GM13977 (cell line): ENCODE data around the gene C1orf198.
"Not testable (repeated sequence)": the region's sequence is repeated elsewhere in the genome, so short reads cannot be mapped to it uniquely, and the experiment has no call there.

Experiments
- DNase-seq: peaks from one replicate; pipeline ENCODE4 v3.0.0; 2012; ENCODE audit warnings: low spot score
- in situ Hi-C: fragments of 300-500 bp; cut with MboI; formaldehyde crosslinking; loops from one replicate; pipeline ENCODE4 v1.12.0; 2022; ENCODE audit warnings: low sequenced_read_pairs, low pct_unique_long_range_greater_than_20kb, mixed read lengths, inconsistent platforms; ENCODE audit not compliant: unreplicated experiment
- TF ChIP-seq, protein P1 (sequence below): IDR thresholded peaks from 2 replicates; pipeline ENCODE4 v1.5.1; 2012; ENCODE audit warnings: mild to moderate bottlenecking, control low read depth; ENCODE audit not compliant: insufficient read depth; ENCODE audit errors: extremely low read depth, missing control alignments

The C1orf198 gene

DNA sequence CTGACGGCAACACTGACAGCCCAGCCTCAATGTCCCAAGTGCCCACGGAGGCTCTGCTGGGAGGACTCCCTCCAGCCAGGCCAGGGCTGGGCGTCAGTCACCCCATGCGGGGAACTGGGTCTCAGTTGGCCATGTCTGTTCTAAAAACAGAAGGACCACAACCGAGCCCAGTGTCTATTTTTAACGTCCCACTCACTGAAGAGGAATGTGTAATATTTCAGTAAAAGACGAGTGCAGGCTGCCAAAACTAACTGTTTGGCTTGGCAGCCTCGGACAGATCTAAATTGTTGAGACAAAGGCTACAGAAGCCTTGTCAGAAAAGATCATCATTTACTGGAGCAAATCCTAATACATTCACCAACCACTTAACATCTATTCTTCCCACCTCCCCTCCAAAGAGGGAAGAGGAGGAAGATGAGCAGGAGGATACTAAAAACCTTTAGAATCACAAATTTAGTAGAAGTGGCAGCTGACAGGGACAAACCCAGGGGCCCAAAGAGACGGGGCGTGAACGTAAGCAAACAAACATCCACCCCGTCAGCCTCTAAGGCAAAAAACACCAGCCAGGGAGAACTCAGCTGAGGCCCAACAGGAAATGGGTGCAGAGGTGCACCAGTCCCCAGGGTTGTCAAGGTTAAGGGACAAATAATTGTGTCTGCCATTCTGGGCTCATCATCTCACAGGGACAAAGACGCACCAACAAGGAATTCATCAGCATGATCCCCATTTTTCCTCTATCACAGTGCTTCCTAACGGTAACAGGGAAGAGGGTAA, 18.7 kb downstream of the C1orf198 start:
- TF ChIP-seq, protein P1, sequence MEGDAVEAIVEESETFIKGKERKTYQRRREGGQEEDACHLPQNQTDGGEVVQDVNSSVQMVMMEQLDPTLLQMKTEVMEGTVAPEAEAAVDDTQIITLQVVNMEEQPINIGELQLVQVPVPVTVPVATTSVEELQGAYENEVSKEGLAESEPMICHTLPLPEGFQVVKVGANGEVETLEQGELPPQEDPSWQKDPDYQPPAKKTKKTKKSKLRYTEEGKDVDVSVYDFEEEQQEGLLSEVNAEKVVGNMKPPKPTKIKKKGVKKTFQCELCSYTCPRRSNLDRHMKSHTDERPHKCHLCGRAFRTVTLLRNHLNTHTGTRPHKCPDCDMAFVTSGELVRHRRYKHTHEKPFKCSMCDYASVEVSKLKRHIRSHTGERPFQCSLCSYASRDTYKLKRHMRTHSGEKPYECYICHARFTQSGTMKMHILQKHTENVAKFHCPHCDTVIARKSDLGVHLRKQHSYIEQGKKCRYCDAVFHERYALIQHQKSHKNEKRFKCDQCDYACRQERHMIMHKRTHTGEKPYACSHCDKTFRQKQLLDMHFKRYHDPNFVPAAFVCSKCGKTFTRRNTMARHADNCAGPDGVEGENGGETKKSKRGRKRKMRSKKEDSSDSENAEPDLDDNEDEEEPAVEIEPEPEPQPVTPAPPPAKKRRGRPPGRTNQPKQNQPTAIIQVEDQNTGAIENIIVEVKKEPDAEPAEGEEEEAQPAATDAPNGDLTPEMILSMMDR = no peak
- DNase-seq = no peak
- in situ Hi-C loops = no loop called here

DNA sequence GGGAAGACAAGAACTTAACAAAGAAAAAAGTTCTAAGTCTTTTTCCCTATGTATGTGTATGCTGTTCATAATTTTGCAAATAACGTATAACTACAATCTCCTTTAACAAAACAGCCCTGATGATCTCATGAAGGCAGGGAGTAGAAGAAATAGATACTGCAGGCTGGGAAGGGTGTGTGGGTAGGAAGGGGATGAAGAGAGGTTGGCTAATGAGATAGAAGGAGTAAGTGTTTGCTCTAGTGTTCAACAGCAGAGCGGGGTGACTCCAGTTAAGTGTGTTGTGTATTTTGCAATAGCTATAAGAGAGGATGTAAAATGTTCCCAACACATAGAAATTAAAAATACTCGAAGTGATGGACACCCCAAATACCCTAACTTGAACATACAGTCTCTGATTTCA, 20.1 kb downstream of the C1orf198 start:
- no peak for DNase-seq
- TF ChIP-seq, protein P1 = no peak
- in situ Hi-C loops = no loop called here

DNA sequence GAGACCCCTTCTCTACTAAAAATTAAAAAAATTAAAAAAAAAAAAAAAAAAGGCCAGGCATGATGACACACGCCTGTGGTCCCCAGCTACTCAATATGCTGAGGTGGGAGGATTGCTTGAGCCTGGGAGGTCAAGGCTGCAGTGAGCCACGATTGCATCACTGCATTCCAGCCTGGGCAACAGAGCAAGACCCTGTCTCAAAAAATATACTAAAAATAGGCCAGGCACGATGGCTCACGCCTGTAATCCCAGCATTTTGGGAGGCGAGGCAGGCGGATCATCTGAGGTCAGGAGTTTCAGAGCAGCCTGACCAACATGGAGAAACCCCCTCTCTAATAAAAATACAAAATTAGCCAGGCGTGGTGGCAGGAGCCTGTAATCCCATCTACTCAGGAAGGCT, 23.1 kb downstream of the C1orf198 start:
- in situ Hi-C loops, DNase-seq: not testable (repeated sequence)

DNA sequence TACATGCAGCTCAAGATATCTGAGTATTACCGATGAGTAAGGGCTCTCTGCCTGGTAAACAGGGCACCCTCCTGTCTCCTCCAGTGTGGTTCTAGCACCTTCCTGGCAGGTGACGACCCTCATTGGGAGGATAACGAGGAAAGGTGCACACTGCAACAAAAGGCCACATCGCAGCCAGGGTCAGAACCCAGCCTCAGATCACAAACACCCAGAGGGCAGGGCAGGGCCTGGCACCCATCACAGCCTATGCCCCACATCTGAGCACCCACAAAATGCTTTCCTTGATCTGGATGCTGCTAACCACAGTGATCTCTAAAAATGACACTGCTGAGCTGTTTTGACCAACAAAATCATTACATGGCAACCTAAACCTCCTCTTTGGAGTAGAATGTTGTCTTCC, 23.8 kb downstream of the C1orf198 start:
- in situ Hi-C loops = no loop called here
- DNase-seq = no peak
- TF ChIP-seq, protein P1 = no peak

DNA sequence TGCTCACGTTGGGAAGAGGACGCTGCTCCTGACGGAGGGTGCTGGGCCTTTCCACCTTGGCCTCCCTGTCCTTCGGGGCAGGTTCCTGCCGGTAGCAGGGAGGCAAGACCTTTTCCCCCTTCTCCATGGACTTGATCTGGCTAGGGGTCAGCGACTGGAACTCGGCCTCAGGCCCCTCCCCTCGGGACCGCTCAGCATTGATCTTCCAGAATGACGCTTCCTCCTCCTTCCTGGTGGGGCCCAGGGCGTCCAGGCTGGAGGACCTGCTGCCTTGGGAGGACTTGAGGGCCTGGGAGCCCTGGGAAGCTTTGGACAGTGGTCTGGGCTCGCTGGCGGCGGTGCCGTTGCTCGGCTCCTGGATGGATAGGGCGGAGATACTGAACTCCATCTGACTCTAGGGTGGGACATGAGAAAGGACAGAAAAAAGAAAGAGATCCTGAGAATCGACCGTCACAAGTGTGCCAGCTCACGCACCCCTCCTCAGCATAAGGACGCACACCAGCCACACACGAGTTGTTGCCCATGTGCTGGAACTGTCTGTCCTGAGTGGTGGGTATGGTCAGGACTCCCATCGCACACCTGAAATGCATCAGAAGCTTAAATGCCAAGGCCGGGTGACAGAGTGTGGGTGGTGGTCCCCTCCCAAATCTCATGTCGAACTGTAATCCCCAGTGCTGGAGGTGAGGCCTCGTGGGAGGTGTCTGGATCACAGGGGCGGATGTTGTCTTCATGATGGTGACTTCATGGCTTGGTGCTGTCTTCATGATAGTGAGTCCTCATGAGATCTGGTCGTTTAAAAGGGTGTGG, 24.6 kb downstream of the C1orf198 start:
- TF ChIP-seq, protein P1 = no peak
- no peak for DNase-seq
- in situ Hi-C loops = no loop called here

DNA sequence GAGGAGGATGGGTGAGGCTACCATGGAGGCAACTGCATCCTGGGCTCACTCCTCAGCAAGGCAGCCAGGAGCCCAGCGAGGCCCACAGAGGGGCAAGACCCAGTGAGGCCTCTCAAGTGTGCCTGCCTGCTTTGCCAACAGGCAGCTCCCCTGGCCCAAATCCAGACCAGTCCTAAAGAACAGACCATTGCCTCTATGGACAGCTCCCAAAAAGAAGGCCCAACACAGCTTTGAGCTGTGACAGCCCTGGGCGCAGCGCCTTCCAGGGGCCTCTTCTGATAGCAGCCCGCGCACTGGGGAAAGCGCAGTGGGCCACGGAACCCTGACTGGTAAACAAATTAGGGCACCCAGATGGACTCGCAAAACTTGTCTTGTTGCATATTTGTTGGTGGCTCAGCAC, 25.5 kb downstream of the C1orf198 start:
- no peak for DNase-seq
- TF ChIP-seq, protein P1 = no peak
- in situ Hi-C loops = no loop called here

DNA sequence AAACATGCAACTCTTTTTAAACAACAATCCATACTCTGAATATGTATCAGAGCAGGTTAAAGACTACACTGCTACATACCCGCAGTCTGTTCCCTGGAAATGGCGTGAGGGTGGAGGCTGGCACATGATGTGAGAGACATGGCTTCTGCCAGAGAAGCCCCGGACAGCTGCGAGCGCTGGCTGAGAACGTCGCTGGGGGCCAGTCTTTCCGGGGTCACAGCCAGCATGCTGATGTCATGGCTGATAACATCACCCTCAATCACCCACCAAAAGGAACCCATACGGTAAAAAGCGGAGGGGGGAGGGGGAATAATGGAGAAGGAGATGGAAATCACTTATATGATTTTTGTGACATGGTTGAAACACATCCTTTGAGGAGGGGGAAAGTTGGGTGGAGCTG, 29.1 kb downstream of the C1orf198 start:
- in situ Hi-C loops = no loop called here
- DNase-seq = no peak
- TF ChIP-seq, protein P1 = no peak
